Measurements from ENCODE around the gene BEX5. TPM values are rescaled to one million over a fixed set of nuclear protein-coding genes. Genes with fewer than 3 reads are reported as not detected.

BEX5 gene
- total RNA-seq, 2 experiments from 2014 or later, result 2.9 to 4.2 TPM

- no peak for ATAC-seq
- TF ChIP-seq, protein P1, sequence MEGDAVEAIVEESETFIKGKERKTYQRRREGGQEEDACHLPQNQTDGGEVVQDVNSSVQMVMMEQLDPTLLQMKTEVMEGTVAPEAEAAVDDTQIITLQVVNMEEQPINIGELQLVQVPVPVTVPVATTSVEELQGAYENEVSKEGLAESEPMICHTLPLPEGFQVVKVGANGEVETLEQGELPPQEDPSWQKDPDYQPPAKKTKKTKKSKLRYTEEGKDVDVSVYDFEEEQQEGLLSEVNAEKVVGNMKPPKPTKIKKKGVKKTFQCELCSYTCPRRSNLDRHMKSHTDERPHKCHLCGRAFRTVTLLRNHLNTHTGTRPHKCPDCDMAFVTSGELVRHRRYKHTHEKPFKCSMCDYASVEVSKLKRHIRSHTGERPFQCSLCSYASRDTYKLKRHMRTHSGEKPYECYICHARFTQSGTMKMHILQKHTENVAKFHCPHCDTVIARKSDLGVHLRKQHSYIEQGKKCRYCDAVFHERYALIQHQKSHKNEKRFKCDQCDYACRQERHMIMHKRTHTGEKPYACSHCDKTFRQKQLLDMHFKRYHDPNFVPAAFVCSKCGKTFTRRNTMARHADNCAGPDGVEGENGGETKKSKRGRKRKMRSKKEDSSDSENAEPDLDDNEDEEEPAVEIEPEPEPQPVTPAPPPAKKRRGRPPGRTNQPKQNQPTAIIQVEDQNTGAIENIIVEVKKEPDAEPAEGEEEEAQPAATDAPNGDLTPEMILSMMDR (IDR thresholded peaks at IDR 0.05), result no peak
- Mint-ChIP-seq H3K36me3 (ENCODE audit: low read depth) (no peaks in the 10 kb centered on the region), H3K9me3 (peaks cover 2% of the 10 kb centered on the region), H3K4me1 (ENCODE audit: low read depth) (no peaks in the 10 kb centered on the region), H3K4me3 (no peak overlapping the region), H3K27ac (no peak overlapping the region), H3K27me3 (peaks cover 5% of the 10 kb centered on the region)
- POLR2A ChIA-PET, result no interaction called here
- no peak for DNase-seq
- intact Hi-C loops (cut with micrococcal nuclease), result no loop called here
- CTCF ChIA-PET, result no interaction called here
These were observed 40.0 kb downstream of the BEX5 start for GRCh38 chrX:102115748-102116147.

- H3K9me3 Mint-ChIP-seq, result peaks cover 2% of the 10 kb centered on the region
- TF ChIP-seq, protein P1 (IDR thresholded peaks at IDR 0.05), result no peak
- no peaks in the 10 kb centered on the region for H3K4me1 Mint-ChIP-seq (ENCODE audit: low read depth)
- intact Hi-C loops (cut with micrococcal nuclease), result no loop called here
- DNase-seq (no peak), ATAC-seq (no peak)
- peaks cover 5% of the 10 kb centered on the region for H3K27me3 Mint-ChIP-seq
- H3K36me3 Mint-ChIP-seq (ENCODE audit: low read depth), result no peaks in the 10 kb centered on the region
- CTCF ChIA-PET, result no interaction called here
- POLR2A ChIA-PET, result no interaction called here
- no peak overlapping the region for H3K4me3 Mint-ChIP-seq
- H3K27ac Mint-ChIP-seq, result no peak overlapping the region
These were observed 42.4 kb downstream of the BEX5 start for GRCh38 chrX:102113367-102113766.

Other genes starting within 250 kb of the BEX5 start
- gene ZMAT1, start 223.9 kb downstream of the BEX5 start, total RNA-seq, result 1 to 10 TPM; 3.3 TPM
- under 1 TPM in 1 of 2 experiments, not detected in 1; 0.41 TPM for gene TCEAL2, start 30.3 kb downstream of the BEX5 start, total RNA-seq
- gene TCEAL6, start 13.5 kb downstream of the BEX5 start, total RNA-seq, result not detected
- not detected for gene TCP11X1, start 59.3 kb upstream of the BEX5 start, total RNA-seq
- not detected for gene NXF2, start 91.2 kb upstream of the BEX5 start, total RNA-seq

Data from activated CD8-positive, alpha-beta T cell treated with anti-CD3 and anti-CD28 coated beads for 36 hours (primary cell).